ENCODE results near the gene PYGB. TPM values are rescaled to one million over a fixed set of nuclear protein-coding genes. Genes with fewer than 3 reads are reported as not detected.
"Not testable (repeated sequence)": the region's sequence is repeated elsewhere in the genome, so short reads cannot be mapped to it uniquely, and the experiment has no call there.

The PYGB gene
- total RNA-seq, 1 donor from 2014 or later: 72.1 TPM

GRCh38 chr20:25249198-25249931 lies 1.5 kb downstream of the PYGB start:
- no peak for DNase-seq

GRCh38 chr20:25250508-25250907 lies 2.6 kb downstream of the PYGB start:
- DNase-seq: no peak

- DNase-seq: no peak
Observed at GRCh38 chr20:25251019-25251418, 3.1 kb downstream of the PYGB start.

GRCh38 chr20:25251558-25251957 lies 3.7 kb downstream of the PYGB start:
- no peak for DNase-seq

GRCh38 chr20:25252230-25252651 lies 4.4 kb downstream of the PYGB start:
- no peak for DNase-seq

GRCh38 chr20:25252686-25253421 lies 5.0 kb downstream of the PYGB start:
- DNase-seq: no peak

- no peak for DNase-seq
Observed at GRCh38 chr20:25253606-25254275, 5.9 kb downstream of the PYGB start.

- DNase-seq: no peak
Observed at GRCh38 chr20:25254571-25254970, 6.7 kb downstream of the PYGB start.

GRCh38 chr20:25254986-25255680 lies 7.2 kb downstream of the PYGB start:
- peak; percentile 36 for DNase-seq

GRCh38 chr20:25256226-25256859 lies 8.5 kb downstream of the PYGB start:
- DNase-seq: no peak

- DNase-seq: no peak
Observed at GRCh38 chr20:25257130-25257529, 9.2 kb downstream of the PYGB start.

GRCh38 chr20:25257756-25258475 lies 10.0 kb downstream of the PYGB start:
- no peak for DNase-seq

GRCh38 chr20:25258476-25258805 lies 10.6 kb downstream of the PYGB start:
- DNase-seq: no peak

- no peak for DNase-seq
Observed at GRCh38 chr20:25258828-25259227, 10.9 kb downstream of the PYGB start.

- DNase-seq: no peak
Observed at GRCh38 chr20:25259358-25259757, 11.5 kb downstream of the PYGB start.

- no peak for DNase-seq
Observed at GRCh38 chr20:25259788-25260254, 11.9 kb downstream of the PYGB start.

GRCh38 chr20:25260770-25261437 lies 13.0 kb downstream of the PYGB start:
- not testable (repeated sequence) for DNase-seq

- no peak for DNase-seq
Observed at GRCh38 chr20:25269057-25269832, 21.4 kb downstream of the PYGB start.

GRCh38 chr20:25269833-25270170 lies 21.9 kb downstream of the PYGB start:
- no peak for DNase-seq

GRCh38 chr20:25270829-25271251 lies 23.0 kb downstream of the PYGB start:
- DNase-seq: no peak

Measured in occipital lobe (tissue), 2 donors.